ENCODE measurements around the gene SRGAP2.
"Not testable (repeated sequence)": the region's sequence is repeated elsewhere in the genome, so short reads cannot be mapped to it uniquely, and the experiment has no call there.

Gene SRGAP2

DNA sequence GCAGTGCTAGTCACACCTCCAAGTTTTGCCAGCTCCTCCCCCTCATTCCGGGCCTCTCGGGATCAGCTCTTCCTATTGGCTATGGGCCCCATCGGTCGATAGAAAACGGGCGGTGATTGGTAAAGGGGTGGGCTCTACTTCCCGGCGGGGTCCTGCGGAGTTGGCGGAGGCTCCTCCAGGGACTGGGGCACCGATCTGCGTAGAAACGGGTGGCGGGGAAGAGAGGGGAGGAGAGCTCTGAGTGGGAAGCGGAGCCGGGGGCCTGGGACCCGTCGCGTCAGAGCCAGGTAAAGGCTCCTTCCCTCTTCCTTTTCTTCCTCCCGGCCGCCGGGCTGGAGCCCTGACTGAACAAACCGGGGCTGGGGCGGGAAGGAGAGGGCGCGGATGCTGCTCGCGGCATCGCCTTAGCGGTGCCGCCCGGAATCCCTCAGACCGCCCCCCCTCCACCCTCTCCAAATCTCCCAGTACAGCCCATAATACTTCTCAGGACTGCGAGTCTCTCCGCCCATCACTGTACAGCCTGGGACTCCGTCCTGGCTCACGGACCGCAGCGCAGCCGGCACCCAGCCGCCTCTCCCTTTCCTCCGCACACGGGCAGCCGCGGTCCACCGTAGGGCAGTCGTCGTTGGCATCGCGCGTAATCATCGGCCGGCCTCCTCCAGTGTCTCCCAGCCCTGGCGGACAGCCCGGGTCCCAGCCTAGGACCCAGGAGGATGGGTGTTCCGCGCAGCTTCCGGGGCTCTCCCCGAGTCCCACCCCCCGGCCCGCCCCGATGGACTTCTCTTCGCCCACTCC, at the start of gene SRGAP2:
Gene SRGAP2 (plus strand): TSS at position 178 of the 795 bp plus-strand sequence. CDS start 2,430 bp downstream, outside the sequence.
- not testable (repeated sequence) for DNase-seq (ENCODE audit: low spot score)

GRCh38 chr1:206167350-206168029, 35.9 kb upstream of the SRGAP2 start:
- DNase-seq (ENCODE audit: low spot score), result not testable (repeated sequence)

- DNase-seq (ENCODE audit: low spot score), result not testable (repeated sequence)
These were observed 33.5 kb upstream of the SRGAP2 start for GRCh38 chr1:206169794-206170193.

GRCh38 chr1:206173110-206173719, 30.1 kb upstream of the SRGAP2 start:
- DNase-seq (ENCODE audit: low spot score), result not testable (repeated sequence)

DNA sequence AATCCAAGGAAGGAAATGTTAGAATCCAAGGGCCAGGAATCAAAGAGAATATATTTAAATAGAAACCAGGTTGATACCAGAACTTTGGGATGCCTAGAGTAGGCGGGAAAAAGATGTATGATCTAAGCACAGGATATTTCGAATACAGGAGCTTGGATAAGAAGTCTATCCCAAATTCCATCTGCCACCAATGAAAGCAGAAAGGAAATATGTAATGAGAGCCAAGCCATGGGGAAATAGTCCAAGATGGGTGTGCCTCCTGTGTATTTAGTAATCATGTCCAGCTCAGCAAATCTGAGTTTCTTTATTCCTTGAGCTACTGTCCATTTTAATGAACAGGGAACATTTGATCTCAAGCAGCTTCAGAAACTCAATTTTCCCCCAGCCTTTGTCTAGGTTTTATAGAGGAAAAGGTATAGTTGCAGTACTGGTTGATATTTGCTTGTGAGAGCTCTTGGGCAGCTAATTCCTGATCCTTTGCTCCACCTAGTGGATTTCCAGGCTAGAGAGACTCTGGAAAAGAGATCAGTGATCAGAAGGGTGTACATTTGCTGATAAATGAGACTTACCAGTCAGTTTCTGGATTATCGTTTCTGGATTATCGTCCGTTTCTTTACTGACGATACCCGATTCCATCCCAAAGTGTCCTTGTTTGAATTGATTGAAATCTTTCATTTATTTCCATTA, 29.0 kb upstream of the SRGAP2 start:
- DNase-seq (ENCODE audit: low spot score), result not testable (repeated sequence)

DNA sequence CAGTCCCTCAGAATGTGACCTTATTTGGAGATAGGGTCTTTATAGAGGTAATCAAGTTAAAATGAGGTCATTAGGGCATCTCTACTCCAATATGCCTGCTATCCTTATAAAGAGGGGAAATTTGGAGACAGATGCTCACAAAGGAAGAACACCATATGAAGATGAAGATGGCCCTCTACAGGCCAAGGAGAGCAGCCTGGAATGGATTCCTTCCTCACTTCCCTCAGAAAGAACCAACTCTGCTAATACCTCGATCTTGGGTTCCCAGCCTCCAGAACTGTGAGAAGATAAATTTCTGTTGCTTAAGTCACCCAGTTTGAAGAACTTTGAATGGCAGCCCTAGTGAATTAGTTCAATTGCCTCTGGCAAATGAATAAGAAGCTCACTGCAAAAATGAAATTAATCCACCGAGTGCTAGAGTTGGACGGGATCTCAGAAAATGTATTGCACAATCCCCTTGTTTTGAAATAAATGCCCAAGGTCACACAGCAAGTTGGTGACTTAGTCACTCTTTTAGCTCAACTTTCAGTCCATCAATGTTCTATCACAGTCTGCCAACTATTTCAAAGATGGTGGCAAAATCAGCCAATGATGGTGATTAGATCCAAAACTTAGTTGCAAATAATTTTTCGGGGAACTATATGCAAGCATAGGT, 27.8 kb upstream of the SRGAP2 start:
- DNase-seq (ENCODE audit: low spot score), result peak; percentile 5

DNA sequence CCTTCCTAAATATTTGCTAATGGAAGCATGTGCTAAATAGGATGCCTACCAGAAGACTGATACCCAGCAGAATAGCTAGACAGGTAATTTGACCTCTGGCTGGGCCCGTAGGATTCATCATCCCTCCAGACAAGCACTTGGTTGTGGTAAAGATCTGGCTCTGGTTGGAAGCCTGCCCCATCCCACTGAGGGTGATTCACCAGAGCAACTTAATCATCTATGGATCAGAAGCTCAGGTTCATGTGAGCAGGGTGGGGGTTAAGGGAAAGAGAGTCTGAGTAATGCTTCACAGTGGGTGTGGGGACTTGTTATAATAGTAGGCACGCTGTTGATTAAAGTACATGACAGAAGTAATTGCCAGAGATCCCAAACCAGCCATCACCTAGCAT, 27.2 kb upstream of the SRGAP2 start:
- DNase-seq (ENCODE audit: low spot score), result not testable (repeated sequence)

DNA sequence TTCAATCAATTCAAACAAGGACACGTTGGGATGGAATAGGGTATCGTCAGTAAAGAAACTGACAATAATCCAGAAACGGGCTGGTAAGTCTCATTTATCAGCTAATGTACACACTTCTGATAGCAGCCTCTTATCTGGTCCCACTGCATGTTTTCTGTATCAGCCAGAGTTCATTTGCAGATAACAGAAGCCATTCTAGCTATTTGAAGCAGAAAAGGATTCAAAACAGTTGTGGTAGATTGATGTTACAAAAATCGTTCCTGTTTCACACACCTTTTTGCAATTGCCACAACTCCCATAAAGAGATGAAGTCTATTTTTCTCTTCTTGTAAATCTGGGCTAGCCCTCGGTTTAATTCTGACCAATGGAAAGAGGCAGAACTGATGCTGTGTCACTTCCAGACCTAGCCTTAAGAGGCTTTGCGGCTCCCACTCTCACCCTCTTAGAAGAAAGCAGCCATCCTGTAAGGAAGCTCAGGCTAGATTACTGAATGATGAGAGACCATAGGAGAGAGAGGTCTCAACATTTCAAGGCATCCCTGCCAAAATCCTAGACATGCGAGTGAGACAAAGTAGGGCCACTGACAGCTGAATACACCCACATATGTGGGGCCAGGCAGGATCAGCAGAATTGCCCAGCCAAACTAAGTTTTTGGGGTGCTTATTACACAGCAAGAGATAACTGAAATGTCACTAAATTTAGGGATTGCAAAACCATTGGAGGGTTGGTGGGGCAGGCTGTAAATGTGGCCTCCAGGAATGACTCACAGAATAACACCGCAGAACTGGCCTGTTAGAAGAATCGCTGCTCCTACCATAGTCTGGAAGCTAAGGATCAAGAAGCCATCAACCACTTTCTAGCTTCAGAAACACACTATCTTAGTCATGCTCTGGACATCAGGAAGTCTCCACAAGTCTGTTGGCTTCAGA, 25.0 kb upstream of the SRGAP2 start:
- DNase-seq (ENCODE audit: low spot score), result not testable (repeated sequence)

DNA sequence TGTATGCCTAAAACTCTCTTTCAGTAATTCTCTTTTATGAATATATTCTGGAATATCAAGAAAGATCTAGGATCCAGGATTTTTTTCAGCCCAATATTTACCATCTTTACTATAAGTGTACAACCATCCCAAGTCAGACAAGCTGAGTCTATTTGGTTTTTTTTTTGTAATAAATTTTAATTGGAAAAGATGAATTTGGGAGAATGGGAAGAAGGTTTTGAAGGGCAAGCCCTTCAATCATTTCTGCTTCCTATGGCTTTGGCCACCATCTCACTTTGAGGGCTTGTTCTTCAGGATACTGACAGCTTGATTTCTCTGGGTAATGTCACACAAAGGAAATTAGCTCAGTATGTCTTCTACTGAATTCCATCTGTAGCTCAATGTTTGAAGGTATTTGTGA, 23.7 kb upstream of the SRGAP2 start:
- not testable (repeated sequence) for DNase-seq (ENCODE audit: low spot score)

DNA sequence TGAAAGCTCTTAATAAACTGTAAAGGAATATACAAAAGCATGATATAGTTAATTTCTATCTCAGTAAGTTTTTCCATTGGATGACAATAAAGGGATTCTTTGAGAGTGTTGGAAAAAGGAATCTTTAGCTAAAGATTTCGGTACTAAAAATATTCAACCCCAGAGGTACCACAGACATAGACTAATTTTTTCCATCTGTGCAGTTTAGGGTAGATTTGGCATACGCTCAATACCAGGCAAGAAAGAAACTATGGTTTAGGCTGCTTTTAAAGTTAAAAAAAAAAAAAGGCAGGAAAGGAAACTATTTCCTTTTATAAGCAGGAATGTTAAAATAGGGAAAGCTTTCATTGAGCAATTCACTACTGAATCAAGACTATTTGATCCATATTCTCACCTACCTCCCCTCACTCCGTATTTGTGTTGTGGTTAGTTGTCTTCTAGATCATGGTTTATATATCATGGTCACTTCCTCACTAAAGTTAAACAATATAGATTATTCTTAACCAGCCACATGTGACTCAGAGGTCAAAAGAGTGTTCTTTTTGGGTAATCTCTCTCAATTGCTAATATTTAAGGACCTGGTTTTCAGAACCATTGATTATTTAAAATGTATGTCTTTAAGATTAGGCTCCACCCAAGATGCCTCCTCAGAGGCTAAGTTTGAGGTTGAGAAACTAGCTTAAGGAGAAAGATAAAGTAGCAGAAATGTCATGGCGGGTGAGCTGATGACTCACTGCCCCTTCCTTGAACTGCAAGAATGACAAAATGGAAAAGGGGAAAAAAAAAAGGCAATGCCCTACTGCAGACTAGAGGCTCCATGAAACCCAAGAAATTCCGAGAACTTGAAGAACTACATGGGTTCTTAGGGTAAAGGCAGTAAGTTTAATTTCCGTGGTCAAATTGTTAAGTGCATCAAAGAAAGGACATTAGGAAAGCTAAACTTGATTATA, 20.7 kb upstream of the SRGAP2 start:
- not testable (repeated sequence) for DNase-seq (ENCODE audit: low spot score)

DNA sequence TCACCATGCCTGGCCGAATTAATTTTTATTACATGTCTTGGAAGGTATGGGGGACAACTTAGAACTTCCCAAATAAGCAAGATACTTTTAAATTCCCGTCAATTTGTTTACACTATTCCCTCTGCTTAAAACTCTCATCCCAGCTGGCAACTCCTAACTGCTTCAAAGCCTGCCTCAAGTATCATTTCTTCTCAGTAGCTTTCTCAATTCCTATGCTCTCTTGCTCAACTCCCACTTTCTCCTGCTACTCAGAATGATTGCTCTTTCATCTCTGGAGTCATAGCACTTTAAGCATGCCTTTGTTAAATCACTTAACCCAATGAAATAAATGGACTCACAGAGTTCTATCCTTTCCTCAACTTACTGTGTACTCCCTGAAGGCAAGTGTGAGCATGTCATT, 19.6 kb upstream of the SRGAP2 start:
- not testable (repeated sequence) for DNase-seq (ENCODE audit: low spot score)

GRCh38 chr1:206185778-206186177, 17.6 kb upstream of the SRGAP2 start:
- DNase-seq (ENCODE audit: low spot score), result not testable (repeated sequence)

- not testable (repeated sequence) for DNase-seq (ENCODE audit: low spot score)
These were observed 16.5 kb upstream of the SRGAP2 start for GRCh38 chr1:206186826-206187225.

- DNase-seq (ENCODE audit: low spot score), result not testable (repeated sequence)
These were observed 8.2 kb upstream of the SRGAP2 start for GRCh38 chr1:206195182-206195581.

DNA sequence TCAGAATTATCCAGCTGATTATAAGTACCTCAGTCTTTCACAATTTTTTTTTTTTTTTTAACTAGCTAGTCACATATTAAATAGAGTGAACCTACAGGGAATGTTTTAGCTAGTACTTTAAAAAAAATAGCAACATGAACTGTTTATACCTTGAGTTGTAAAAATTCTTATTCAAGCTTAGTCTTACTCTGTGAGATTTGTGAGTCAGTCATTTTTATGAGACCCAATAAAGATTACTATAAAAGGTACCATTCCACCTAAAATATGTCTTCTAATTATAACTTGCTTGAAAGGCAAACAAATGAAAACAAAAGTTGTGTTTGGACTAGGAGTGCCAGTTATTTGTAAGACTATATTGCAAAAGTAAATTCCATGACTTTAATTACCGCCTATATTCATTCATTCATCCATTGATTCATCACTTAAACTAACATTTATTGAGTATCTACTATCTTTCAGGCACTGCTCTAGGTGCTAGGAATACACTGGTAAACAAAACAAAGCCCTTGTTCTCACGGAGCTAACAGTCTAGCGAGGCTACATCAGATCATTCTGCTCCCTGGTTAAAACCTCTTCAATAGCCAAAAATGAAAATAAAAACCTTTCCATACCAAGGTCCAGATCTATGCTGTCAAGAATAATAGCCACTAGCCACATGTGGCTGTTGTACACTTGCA, 6.5 kb upstream of the SRGAP2 start:
- DNase-seq (ENCODE audit: low spot score), result not testable (repeated sequence)

GRCh38 chr1:206202789-206203363, 465 bp upstream of the SRGAP2 start, which contains the start of gene FAM72A:
Gene FAM72A, minus strand, starts transcription at chr1:206202839. Its CDS starts 814 bp downstream, at chr1:206202025.
- DNase-seq (ENCODE audit: low spot score), result peak; percentile 77

- not testable (repeated sequence) for DNase-seq (ENCODE audit: low spot score)
These were observed 794 bp downstream of the SRGAP2 start for GRCh38 chr1:206204159-206204511.

DNA sequence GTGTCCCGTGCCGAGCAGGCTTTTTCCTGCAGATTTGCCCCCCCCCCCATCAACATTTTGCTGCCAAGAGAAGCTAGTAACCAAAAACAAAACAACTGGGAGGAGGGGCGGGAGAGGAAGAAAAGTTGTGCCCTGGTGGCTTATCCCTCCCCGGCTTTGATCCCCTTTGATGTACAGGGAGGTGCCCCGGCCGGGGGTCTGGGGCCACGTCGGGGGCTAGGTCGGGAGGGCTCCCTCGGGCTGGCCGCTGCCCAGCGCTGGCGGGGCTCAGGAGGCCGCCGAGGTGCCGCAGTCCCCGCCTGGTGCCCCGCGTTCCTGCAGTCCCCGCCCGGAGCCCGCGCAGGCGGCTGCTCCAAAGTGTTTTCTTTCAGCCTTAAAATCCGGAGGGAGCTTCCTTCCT, 1.5 kb downstream of the SRGAP2 start:
- DNase-seq (ENCODE audit: low spot score), result not testable (repeated sequence)

All from AG20443 (cell line).